H1 (cell line): ENCODE measurements around the gene ELANE. TPM values are rescaled to one million over a fixed set of nuclear protein-coding genes. Genes with fewer than 3 reads are reported as not detected.

Experiments
- CTCF ChIA-PET: fragments of 300-600 bp; sonication (Branson Sonifier 250); formaldehyde crosslinking; loops from one replicate; lab custom pipeline; 2021; ENCODE audit not compliant: partially characterized antibody; lab: Charles Lee
- POLR2A ChIA-PET: fragments of 300-600 bp; sonication (Branson Sonifier 250); formaldehyde crosslinking; loops from one replicate; lab custom pipeline; 2021; ENCODE audit warnings: inconsistent platforms; ENCODE audit not compliant: partially characterized antibody; lab: Charles Lee
- DNase-seq, 2 experiments: peaks; one replicate each; pipeline versions ENCODE4 v3.0.0 to v3.0.0-alpha.2; 2010 to 2022; ENCODE audit warnings: low spot score in 2 of 2, low read depth in 1 of 2, mixed read lengths in 1 of 2
- FAIRE-seq: peaks from 2 replicates; lab custom pipeline; 2011; peaks lifted over from hg19 to GRCh38; lab: Jason Lieb, UNC
- H2AFZ ChIP-seq: 2 replicates; pipeline ENCODE4 v1.8.1; 2012; ENCODE audit warnings: low read length, inconsistent platforms
- H2AK5ac ChIP-seq: 2 replicates; pipeline ENCODE4 v1.6.1; 2013; ENCODE audit warnings: low read depth, low read length
- H2BK120ac ChIP-seq: replicated peaks from 2 replicates; pipeline ENCODE3; 2013; ENCODE audit warnings: low read depth, low read length, inconsistent platforms
- H2BK12ac ChIP-seq: 2 replicates; pipeline ENCODE4 v1.6.1; 2013; ENCODE audit warnings: low read depth, low read length
- H2BK15ac ChIP-seq: 2 replicates; pipeline ENCODE4 v1.6.1; 2013; ENCODE audit warnings: low read length
- H2BK20ac ChIP-seq: 2 replicates; pipeline ENCODE4 v1.6.1; 2013; ENCODE audit warnings: low read length
- H2BK5ac ChIP-seq: 2 replicates; pipeline ENCODE4 v1.6.1; 2013; ENCODE audit warnings: low read depth, low read length
- H3K14ac ChIP-seq: 2 replicates; pipeline ENCODE4 v1.6.1; 2013; ENCODE audit warnings: inconsistent platforms; ENCODE audit not compliant: insufficient read length
- H3K18ac ChIP-seq: 2 replicates; pipeline ENCODE4 v1.6.1; 2013; ENCODE audit warnings: low read length; ENCODE audit errors: extremely low read depth
- H3K23ac ChIP-seq: 2 replicates; pipeline ENCODE4 v1.6.1; 2013; ENCODE audit warnings: inconsistent platforms; ENCODE audit not compliant: insufficient read length
- H3K23me2 ChIP-seq: 2 replicates; pipeline ENCODE4 v1.6.1; 2013; ENCODE audit warnings: low read depth, low read length
- H3K27ac ChIP-seq: 2 replicates; pipeline ENCODE4 v1.6.1; 2011; ENCODE audit warnings: low read depth, low read length, inconsistent platforms
- H3K27me3 ChIP-seq, 4 experiments: replicated peaks in 1 of 4; 1 replicate in 1 of 4; 2 replicates in 3 of 4; pipeline versions ENCODE4 v1.6.1 to v1.8.1; 2011 to 2013; ENCODE audit warnings: low read length in 3 of 4, mild to moderate bottlenecking in 3 of 4, inconsistent platforms in 2 of 4, mixed read lengths in 2 of 4, moderate library complexity in 1 of 4; ENCODE audit not compliant: control insufficient read depth in 3 of 4, insufficient read depth in 3 of 4; ENCODE audit errors: extremely low read depth in 1 of 4
- H3K36me3 ChIP-seq, 4 experiments: 2 replicates each; pipeline versions ENCODE4 v1.6.1 to v1.8.1; 2011 to 2013; ENCODE audit warnings: mild to moderate bottlenecking in 4 of 4, low read length in 3 of 4, moderate library complexity in 2 of 4, control low read depth in 1 of 4, inconsistent platforms in 1 of 4; ENCODE audit not compliant: insufficient read depth in 4 of 4, control insufficient read depth in 2 of 4
- H3K4ac ChIP-seq: replicated peaks from 2 replicates; pipeline ENCODE3; 2013; ENCODE audit warnings: low read length, low read depth, mixed read lengths, inconsistent platforms; ENCODE audit not compliant: insufficient read length
- H3K4me1 ChIP-seq, 4 experiments: replicated peaks in 1 of 4; 1 replicate in 1 of 4; 2 replicates in 3 of 4; pipeline versions ENCODE4 v1.6.1 to v1.8.1; 2011 to 2013; ENCODE audit warnings: low read length in 3 of 4, inconsistent platforms in 2 of 4, mixed read lengths in 1 of 4; ENCODE audit not compliant: insufficient read depth in 4 of 4, control insufficient read depth in 3 of 4
- H3K4me2 ChIP-seq, 2 experiments: 2 replicates each; pipeline versions ENCODE4 v1.6.1 to v1.8.1; 2011 to 2013; ENCODE audit warnings: low read depth in 2 of 2, low read length in 2 of 2, control low read depth in 1 of 2, inconsistent platforms in 1 of 2, mild to moderate bottlenecking in 1 of 2; ENCODE audit not compliant: insufficient read depth in 1 of 2
- H3K4me3 ChIP-seq, 4 experiments: fragments of 200-600, 300-600 bp in 1 of 4; sonication (generic), shearing (Covaris generic), sonication (Bioruptor Twin) in 1 of 4; 2 replicates each; pipeline versions ENCODE4 v1.5.1 to v1.8.1; 2011 to 2016; ENCODE audit warnings: low read length in 4 of 4, low read depth in 3 of 4, control low read depth in 2 of 4, inconsistent platforms in 2 of 4, mild to moderate bottlenecking in 2 of 4, mixed read lengths in 1 of 4, moderate library complexity in 1 of 4; ENCODE audit not compliant: insufficient read depth in 2 of 4; ENCODE audit errors: extremely low read depth in 1 of 4
- H3K56ac ChIP-seq: replicated peaks from 2 replicates; pipeline ENCODE3; 2013; ENCODE audit warnings: low read depth, mild to moderate bottlenecking, mixed read lengths, low read length, inconsistent platforms; ENCODE audit not compliant: insufficient read length
- H3K79me1 ChIP-seq: 2 replicates; pipeline ENCODE4 v1.6.1; 2013; ENCODE audit warnings: low read depth, low read length, control low read depth
- H3K79me2 ChIP-seq, 2 experiments: 2 replicates each; pipeline versions ENCODE4 v1.6.1 to v1.8.1; 2012 to 2013; ENCODE audit warnings: low read length in 2 of 2, mild to moderate bottlenecking in 2 of 2, inconsistent platforms in 1 of 2; ENCODE audit not compliant: insufficient read depth in 2 of 2, control insufficient read depth in 1 of 2
- H3K9ac ChIP-seq, 4 experiments: replicated peaks in 1 of 4; 1 replicate in 1 of 4; 2 replicates in 3 of 4; pipeline versions ENCODE4 v1.6.1 to v1.8.1; 2011 to 2013; ENCODE audit warnings: low read depth in 3 of 4, low read length in 3 of 4, control low read depth in 2 of 4, mild to moderate bottlenecking in 2 of 4, moderate library complexity in 2 of 4, inconsistent platforms in 1 of 4; ENCODE audit errors: extremely low read depth in 1 of 4
- H3K9me3 ChIP-seq, 2 experiments: 2 replicates each; pipeline versions ENCODE4 v1.6.1 to v1.8.1; 2012 to 2013; ENCODE audit warnings: mild to moderate bottlenecking in 2 of 2, moderate library complexity in 2 of 2, control low read depth in 1 of 2, inconsistent platforms in 1 of 2, low read depth in 1 of 2, low read length in 1 of 2, mixed read lengths in 1 of 2; ENCODE audit not compliant: insufficient read depth in 2 of 2
- H4K20me1 ChIP-seq, 2 experiments: replicated peaks in 1 of 2; 2 replicates each; pipeline versions ENCODE3 to v1.8.1; 2011 to 2013; ENCODE audit warnings: inconsistent platforms in 2 of 2, low read length in 2 of 2, mild to moderate bottlenecking in 1 of 2; ENCODE audit not compliant: insufficient read depth in 2 of 2, control insufficient read depth in 1 of 2
- H4K5ac ChIP-seq: 2 replicates; pipeline ENCODE4 v1.6.1; 2013; ENCODE audit warnings: low read length, low read depth, mixed read lengths, inconsistent platforms; ENCODE audit not compliant: insufficient read length
- H4K8ac ChIP-seq: 2 replicates; pipeline ENCODE4 v1.8.0; 2013; ENCODE audit warnings: mild to moderate bottlenecking, moderate library complexity, low read length, inconsistent platforms; ENCODE audit not compliant: insufficient read depth; ENCODE audit errors: extremely low read depth
- H4K91ac ChIP-seq: replicated peaks from 2 replicates; pipeline ENCODE3; 2013; ENCODE audit warnings: low read length, mixed read lengths, inconsistent platforms; ENCODE audit not compliant: insufficient read length
- CHD2 ChIP-seq: IDR thresholded peaks from 2 replicates; pipeline ENCODE4 v1.6.1; 2012; ENCODE audit warnings: low read length, improper control_type of control experiment
- CTCF ChIP-seq, 3 experiments: IDR thresholded peaks; 1 replicate in 2 of 3; 2 replicates in 1 of 3; pipeline versions ENCODE4 v1.5.1 to v1.6.1; 2011; ENCODE audit warnings: low read length in 3 of 3, mild to moderate bottlenecking in 3 of 3, inconsistent platforms in 2 of 3, low read depth in 1 of 3, moderate library complexity in 1 of 3; ENCODE audit not compliant: insufficient read depth in 1 of 3; ENCODE audit errors: control extremely low read depth in 1 of 3
- EGR1 ChIP-seq: IDR thresholded peaks from 2 replicates; pipeline ENCODE4 v1.6.1; 2011; ENCODE audit warnings: low read depth, low read length, borderline replicate concordance
- JUN ChIP-seq: IDR thresholded peaks from 2 replicates; pipeline ENCODE4 v1.6.1; 2011; ENCODE audit warnings: low read depth, mild to moderate bottlenecking, improper control_type of control experiment, low read length
- KDM4A ChIP-seq: IDR thresholded peaks from one replicate; pipeline ENCODE4 v1.7.1; 2012; ENCODE audit warnings: low read depth, mild to moderate bottlenecking, moderate library complexity, low read length, inconsistent platforms; ENCODE audit not compliant: severe bottlenecking
- KDM5A ChIP-seq: fragments of 200-600 bp; IDR thresholded peaks from 2 replicates; pipeline ENCODE4 v1.7.1; 2012; ENCODE audit warnings: mild to moderate bottlenecking, low read length, inconsistent platforms, mixed read lengths
- SAP30 ChIP-seq: fragments of 300-600 bp; sonication (generic); IDR thresholded peaks from 2 replicates; pipeline ENCODE4 v1.7.1; 2012; ENCODE audit warnings: low read length, moderate library complexity, mild to moderate bottlenecking, inconsistent platforms; ENCODE audit not compliant: insufficient read depth, insufficient replicate concordance
- TAF7 ChIP-seq: optimal IDR thresholded peaks from 2 replicates; pipeline ENCODE3; 2011; ENCODE audit warnings: low read depth, mild to moderate bottlenecking, inconsistent platforms, low read length, moderate library complexity, borderline replicate concordance
- TBP ChIP-seq: IDR thresholded peaks from 2 replicates; pipeline ENCODE4 v1.6.1; 2011; ENCODE audit warnings: low read depth, low read length, improper control_type of control experiment
- TCF12 ChIP-seq: IDR thresholded peaks from 2 replicates; pipeline ENCODE4 v1.6.1; 2011; ENCODE audit warnings: low read depth, mild to moderate bottlenecking, low read length
- WGBS, 2 experiments: shearing (Covaris generic) in 1 of 2; methylation state at CpG; one replicate each; pipeline versions ENCODE4 v1.1.6 to v1.1.7; 2013 to 2015; ENCODE audit warnings: low lambda C conversion rate in 2 of 2, mixed read lengths in 2 of 2, inconsistent platforms in 1 of 2, low coverage in 1 of 2, missing lambda C conversion rate in 1 of 2; ENCODE audit not compliant: insufficient replicate concordance in 2 of 2, insufficient coverage in 1 of 2, insufficient read length in 1 of 2; ENCODE audit errors: extremely low coverage in 1 of 2, missing lambda C conversion rate in 1 of 2; 5-methylcytosine and 5-hydroxymethylcytosine counted together
- polyA plus RNA-seq, 7 experiments: library from polyadenylated mRNA; depleted of rRNA in 3 of 7; stranded (reverse) in 5 of 7; unstranded in 2 of 7; fragments of >200 nt in 5 of 7; fragments of 200-250 nt in 2 of 7; gene quantifications; 1 replicate in 5 of 7; 2 replicates in 1 of 7; 4 replicates in 1 of 7; pipeline versions ENCODE4 v1.2.1 to v1.2.3, GENCODE V29; 2011 to 2013; ENCODE audit warnings: missing spikeins in 2 of 7, mixed read lengths in 2 of 7
- total RNA-seq: library from RNA; stranded (reverse); fragmentation: NEBNext Ultra II Directional; extraction: Animal tissue kit (Norgen Biotek cat#: 25700); gene quantifications from 2 replicates; pipeline ENCODE4 v1.2.1, GENCODE V29; 2021

ELANE gene
- total and polyA plus RNA-seq, 2 of the 8 experiments (the other 6 are each of a cell fraction or from before 2014, with no cell fraction given) = not detected

DNA sequence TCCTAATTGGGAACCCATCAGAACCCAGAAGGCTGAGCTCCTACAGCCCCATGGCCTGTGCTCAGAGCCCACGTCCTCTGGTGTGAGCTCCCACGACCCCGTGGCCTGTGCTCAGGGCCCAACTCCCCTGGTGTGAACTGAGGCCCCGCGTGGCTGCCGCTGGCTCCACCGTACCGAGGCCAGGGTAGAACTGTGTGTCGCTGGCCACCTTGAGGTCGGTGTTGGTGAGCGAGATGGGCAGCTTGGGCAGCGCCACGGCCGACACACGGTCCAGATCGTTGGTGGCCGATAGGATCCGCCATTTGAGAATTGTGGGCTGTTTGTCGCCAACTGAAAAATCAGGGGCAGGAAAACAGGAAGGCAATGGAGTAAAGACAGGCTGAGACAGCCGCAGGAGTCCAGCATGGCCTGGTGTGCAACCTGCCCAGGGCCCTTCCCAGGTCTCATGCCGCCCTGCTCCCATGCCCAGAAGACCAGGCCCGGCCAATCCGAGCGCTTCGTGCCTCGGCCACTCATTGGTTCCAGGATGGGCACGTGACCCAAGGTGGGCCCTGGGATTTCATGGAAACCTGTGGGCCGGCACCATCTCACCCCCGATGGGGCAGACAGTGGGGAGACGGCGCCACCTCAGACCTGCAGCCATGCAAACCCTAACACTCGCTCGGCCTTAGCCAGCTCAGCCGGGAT is 29.4 kb downstream of the ELANE start:
- no peak overlapping the region for H2AFZ ChIP-seq
- H3K27me3 ChIP-seq = no peaks in the 10 kb centered on the region
- H2BK20ac ChIP-seq = no peak overlapping the region
- no peak overlapping the region for H2BK120ac ChIP-seq
- no peak for FAIRE-seq
- WGBS, 2 experiments = 95% methylated on average over 34 of the region's 34 CpGs; no CpG with 5 or more reads in 1 of the 2 experiments
- H4K5ac ChIP-seq = no peak overlapping the region
- H3K9me3 ChIP-seq = no peaks in the 10 kb centered on the region
- H3K4me3 ChIP-seq = no peak overlapping the region
- H3K23me2 ChIP-seq = no peaks in the 10 kb centered on the region
- H3K4ac ChIP-seq = no peak overlapping the region
- H3K79me2 ChIP-seq = no peaks in the 10 kb centered on the region
- no peak overlapping the region; the same call in 1 of the 2 replicates for H3K27ac ChIP-seq
- ChIA-PET CTCF (interaction anchor here (0.6 to 2.1 kb wide), 8 partner anchors 14 to 386 kb away, joined by 3 to 11 read pairs (median 3); no protein-coding TSS in a partner anchor), POLR2A (interaction anchor here (11.5 kb wide), 1 partner anchor 8 kb away, joined by 82 read pairs; the partner anchor contains the start of genes MED16 and RNU6-9)
- no peak overlapping the region for H2BK5ac ChIP-seq
- H3K56ac ChIP-seq = no peak overlapping the region
- no peaks in the 10 kb centered on the region for H3K79me1 ChIP-seq
- H4K91ac ChIP-seq = no peak overlapping the region
- no peak overlapping the region for H3K23ac ChIP-seq
- H3K9ac ChIP-seq = no peak overlapping the region
- H4K20me1 ChIP-seq = peaks cover 5% of the 10 kb centered on the region in 2 experiments
- no peak overlapping the region for H3K14ac ChIP-seq
- no peak overlapping the region for H2BK15ac ChIP-seq
- no peak overlapping the region for H2AK5ac ChIP-seq
- no peak for DNase-seq
- no peak overlapping the region for H2BK12ac ChIP-seq
- H3K4me2 ChIP-seq = no peak overlapping the region
- peaks cover 0 to 26% (median 6%) of the 10 kb centered on the region in 4 experiments; a peak in 5 of 8 replicates for H3K36me3 ChIP-seq
- H4K8ac ChIP-seq = no peak overlapping the region
- no peak overlapping the region for H3K18ac ChIP-seq
- H3K4me1 ChIP-seq = no peaks in the 10 kb centered on the region
- no peak for TF ChIP-seq CHD2
- no peak for TF ChIP-seq KDM5A
- no peak for TF ChIP-seq TBP
- TF ChIP-seq CTCF (IDR thresholded peaks at IDR 0.05; ENCODE audit: control extremely low read depth in 1 of 3, insufficient read depth in 1 of 3, low read depth in 1 of 3, low read length in 3 of 3) = no peak
- TF ChIP-seq EGR1 = no peak
- no peak for TF ChIP-seq SAP30
- TF ChIP-seq KDM4A = no peak
- TF ChIP-seq TCF12 = no peak
- TF ChIP-seq TAF7 = no peak
- no peak for TF ChIP-seq JUN
